ENCODE results near the gene CPEB3. TPM values are rescaled to one million over a fixed set of nuclear protein-coding genes. Genes with fewer than 3 reads are reported as not detected.

CPEB3 gene
- total and polyA plus RNA-seq, 9 of the 15 experiments (the other 6 are each of a cell fraction or from before 2014, with no cell fraction given): 0.15 to 1.2 (median 0.51) TPM

- Histone ChIP-seq H3K27me3 (ENCODE audit: control insufficient read depth in 2 of 2, insufficient read depth in 2 of 2, low read length in 2 of 2) (no peaks in the 10 kb centered on the region), H3K4me1 (replicated peaks in 1 of 2; ENCODE audit: control insufficient read depth in 2 of 2, insufficient read depth in 2 of 2, low read length in 2 of 2) (no peaks in the 10 kb centered on the region; a peak in 1 of 5 replicates), H2AFZ (ENCODE audit: low read depth, low read length) (no peak overlapping the region), H3K36me3 (ENCODE audit: control insufficient read depth, insufficient read depth, low read length) (no peaks in the 10 kb centered on the region), H4K20me1 (replicated peaks; ENCODE audit: control insufficient read depth, insufficient read depth, low read length) (no peaks in the 10 kb centered on the region), H3K4me2 (ENCODE audit: insufficient read depth, low read length) (no peak overlapping the region), H3K9ac (ENCODE audit: insufficient read depth in 1 of 2, low read depth in 2 of 2, low read length in 2 of 2) (no peak overlapping the region), H3K27ac (ENCODE audit: extremely low read depth, low read depth, low read length) (no peak overlapping the region), H3K9me1 (ENCODE audit: control insufficient read depth, insufficient read depth, low read length) (no peaks in the 10 kb centered on the region), H3K79me2 (ENCODE audit: control insufficient read depth, insufficient read depth, low read length) (no peaks in the 10 kb centered on the region), H3K4me3 (no peak overlapping the region), H3K9me3 (replicated peaks; ENCODE audit: control insufficient read depth, insufficient read depth, low read depth, low read length) (no peaks in the 10 kb centered on the region)
- BruUV-seq (replicated peaks): no TSS peak
- WGBS (ENCODE audit: insufficient coverage, low coverage, missing lambda C conversion rate): 43% methylated on average over 5 of the region's 5 CpGs
- CTCF ChIA-PET (ENCODE audit: low intra/inter-chr PET ratio): no interaction called here
- ATAC-seq: no peak
- TF ChIP-seq HLTF (IDR thresholded peaks at IDR 0.05): no peak
- FAIRE-seq: no peak
- intact Hi-C loops (cut with micrococcal nuclease) (no loop called here), in situ Hi-C loops (cut with MboI) (no loop called here)
- no peak for DNase-seq (ENCODE audit: extremely low read depth in 1 of 4, low spot score in 3 of 4)
- POLR2A ChIA-PET: no interaction called here
Observed at GRCh38 chr10:92122941-92123450, 167.9 kb downstream of the CPEB3 start.

DNA sequence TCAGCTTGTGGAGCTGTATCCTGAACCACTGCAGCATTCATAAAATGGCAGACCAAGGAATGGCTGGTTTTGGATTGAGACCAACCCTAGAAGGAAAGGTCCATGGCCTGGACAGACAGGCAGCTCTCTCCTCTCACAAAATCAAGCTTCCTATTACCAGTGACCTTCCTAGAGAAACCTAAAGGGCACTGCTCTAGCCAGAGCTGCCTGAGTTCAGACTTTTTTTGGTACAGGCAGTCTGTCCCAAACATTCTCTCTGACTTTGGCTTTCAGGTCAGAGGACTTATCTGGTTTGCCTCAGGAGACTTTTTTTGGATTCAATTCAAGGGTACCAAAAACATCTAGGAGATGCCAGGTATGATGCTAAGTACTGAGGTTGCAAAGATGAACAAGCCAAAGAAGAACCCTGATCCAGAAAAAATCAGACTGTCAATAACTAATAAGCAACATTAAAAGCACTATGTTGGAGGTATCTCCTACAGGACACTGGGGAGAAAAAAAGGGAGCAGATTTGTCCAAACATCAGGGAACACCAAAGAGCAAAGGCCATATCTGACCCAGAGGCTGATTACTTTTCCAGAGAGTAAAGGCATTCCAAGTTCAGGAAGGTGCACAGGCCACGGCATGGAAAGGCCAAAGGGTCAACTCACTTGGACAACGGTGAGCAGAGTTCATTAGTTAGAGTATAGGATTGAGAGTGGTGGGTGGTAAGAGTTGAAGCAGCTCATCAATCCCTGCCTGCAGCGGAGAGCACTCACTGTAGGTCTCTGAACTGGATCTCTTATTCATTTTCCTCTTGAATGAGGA, 169.0 kb downstream of the CPEB3 start:
- Histone ChIP-seq H3K9ac (ENCODE audit: insufficient read depth in 1 of 2, low read depth in 2 of 2, low read length in 2 of 2) (no peak overlapping the region), H3K4me1 (replicated peaks in 1 of 2; ENCODE audit: control insufficient read depth in 2 of 2, insufficient read depth in 2 of 2, low read length in 2 of 2) (no peaks in the 10 kb centered on the region; a peak in 1 of 5 replicates), H3K9me3 (replicated peaks; ENCODE audit: control insufficient read depth, insufficient read depth, low read depth, low read length) (no peaks in the 10 kb centered on the region), H3K27ac (ENCODE audit: extremely low read depth, low read depth, low read length) (no peak overlapping the region), H3K4me3 (no peak overlapping the region), H3K9me1 (ENCODE audit: control insufficient read depth, insufficient read depth, low read length) (no peaks in the 10 kb centered on the region), H3K4me2 (ENCODE audit: insufficient read depth, low read length) (no peak overlapping the region), H3K79me2 (ENCODE audit: control insufficient read depth, insufficient read depth, low read length) (no peaks in the 10 kb centered on the region), H3K27me3 (ENCODE audit: control insufficient read depth in 2 of 2, insufficient read depth in 2 of 2, low read length in 2 of 2) (no peaks in the 10 kb centered on the region), H3K36me3 (ENCODE audit: control insufficient read depth, insufficient read depth, low read length) (no peaks in the 10 kb centered on the region), H4K20me1 (replicated peaks; ENCODE audit: control insufficient read depth, insufficient read depth, low read length) (no peaks in the 10 kb centered on the region), H2AFZ (ENCODE audit: low read depth, low read length) (no peak overlapping the region)
- ATAC-seq (no peak), DNase-seq (ENCODE audit: extremely low read depth in 1 of 4, low spot score in 3 of 4) (no peak), FAIRE-seq (no peak)
- in situ Hi-C loops (cut with MboI) (no loop called here), intact Hi-C loops (cut with micrococcal nuclease) (no loop called here)
- no TSS peak for BruUV-seq (replicated peaks)
- 31% methylated on average over 3 of the region's 3 CpGs for WGBS (ENCODE audit: insufficient coverage, low coverage, missing lambda C conversion rate)
- ChIA-PET CTCF (ENCODE audit: low intra/inter-chr PET ratio) (no interaction called here), POLR2A (no interaction called here)
- TF ChIP-seq, protein P1, sequence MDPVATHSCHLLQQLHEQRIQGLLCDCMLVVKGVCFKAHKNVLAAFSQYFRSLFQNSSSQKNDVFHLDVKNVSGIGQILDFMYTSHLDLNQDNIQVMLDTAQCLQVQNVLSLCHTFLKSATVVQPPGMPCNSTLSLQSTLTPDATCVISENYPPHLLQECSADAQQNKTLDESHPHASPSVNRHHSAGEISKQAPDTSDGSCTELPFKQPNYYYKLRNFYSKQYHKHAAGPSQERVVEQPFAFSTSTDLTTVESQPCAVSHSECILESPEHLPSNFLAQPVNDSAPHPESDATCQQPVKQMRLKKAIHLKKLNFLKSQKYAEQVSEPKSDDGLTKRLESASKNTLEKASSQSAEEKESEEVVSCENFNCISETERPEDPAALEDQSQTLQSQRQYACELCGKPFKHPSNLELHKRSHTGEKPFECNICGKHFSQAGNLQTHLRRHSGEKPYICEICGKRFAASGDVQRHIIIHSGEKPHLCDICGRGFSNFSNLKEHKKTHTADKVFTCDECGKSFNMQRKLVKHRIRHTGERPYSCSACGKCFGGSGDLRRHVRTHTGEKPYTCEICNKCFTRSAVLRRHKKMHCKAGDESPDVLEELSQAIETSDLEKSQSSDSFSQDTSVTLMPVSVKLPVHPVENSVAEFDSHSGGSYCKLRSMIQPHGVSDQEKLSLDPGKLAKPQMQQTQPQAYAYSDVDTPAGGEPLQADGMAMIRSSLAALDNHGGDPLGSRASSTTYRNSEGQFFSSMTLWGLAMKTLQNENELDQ (CRISPR knock-in tag; IDR thresholded peaks at IDR 0.05; ENCODE audit: borderline replicate concordance): no peak
- TF ChIP-seq L3MBTL2 (IDR thresholded peaks at IDR 0.05) (no peak), ZNF57 (CRISPR knock-in tag; IDR thresholded peaks at IDR 0.05) (no peak), HMG20B (CRISPR knock-in tag; IDR thresholded peaks at IDR 0.05) (no peak), TRIM28 (IDR thresholded peaks at IDR 0.05) (no peak), ZKSCAN8 (CRISPR knock-in tag; IDR thresholded peaks at IDR 0.05) (no peak), CREM (IDR thresholded peaks at IDR 0.05; ENCODE audit: low read depth) (no peak), NR2C2 (CRISPR knock-in tag; IDR thresholded peaks at IDR 0.05) (no peak), NR2C2 (tag; IDR thresholded peaks at IDR 0.05) (no peak), SMARCE1 (IDR thresholded peaks at IDR 0.05) (no peak), ATF1 (CRISPR knock-in tag; IDR thresholded peaks at IDR 0.05) (no peak), ATF1 (tag; IDR thresholded peaks at IDR 0.05) (no peak), RAD51 (IDR thresholded peaks at IDR 0.05; ENCODE audit: borderline replicate concordance, low read depth) (no peak), EHMT2 (IDR thresholded peaks at IDR 0.05) (no peak)

Data from K562 (cell line).